Measurements from ENCODE around the gene XRCC5. TPM values are rescaled to one million over a fixed set of nuclear protein-coding genes. Genes with fewer than 3 reads are reported as not detected.

Gene XRCC5
- total and polyA plus RNA-seq, 2 of the 8 experiments (the other 6 are each of a cell fraction or from before 2014, with no cell fraction given) = 308 to 644 TPM

DNA sequence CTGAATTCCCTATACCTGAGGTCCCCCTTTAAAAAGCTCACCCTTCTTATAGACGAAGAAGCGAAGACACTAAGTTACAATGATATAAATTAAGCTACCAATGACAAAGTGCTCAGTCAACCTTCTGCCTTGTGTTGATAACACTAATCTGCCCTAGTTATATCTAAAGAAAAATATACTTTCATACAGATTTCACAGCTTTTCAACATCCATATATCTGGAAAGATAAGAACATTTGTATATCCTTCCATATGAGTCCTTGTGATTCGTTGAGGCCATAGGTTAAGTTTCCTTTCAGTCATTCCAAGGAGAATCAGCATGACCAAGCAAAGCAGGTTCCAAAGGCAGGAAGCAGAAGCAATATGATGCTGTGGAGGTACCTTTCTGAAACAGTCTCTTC lies 46.8 kb downstream of the XRCC5 start (continued):
- TF ChIP-seq, protein P1, sequence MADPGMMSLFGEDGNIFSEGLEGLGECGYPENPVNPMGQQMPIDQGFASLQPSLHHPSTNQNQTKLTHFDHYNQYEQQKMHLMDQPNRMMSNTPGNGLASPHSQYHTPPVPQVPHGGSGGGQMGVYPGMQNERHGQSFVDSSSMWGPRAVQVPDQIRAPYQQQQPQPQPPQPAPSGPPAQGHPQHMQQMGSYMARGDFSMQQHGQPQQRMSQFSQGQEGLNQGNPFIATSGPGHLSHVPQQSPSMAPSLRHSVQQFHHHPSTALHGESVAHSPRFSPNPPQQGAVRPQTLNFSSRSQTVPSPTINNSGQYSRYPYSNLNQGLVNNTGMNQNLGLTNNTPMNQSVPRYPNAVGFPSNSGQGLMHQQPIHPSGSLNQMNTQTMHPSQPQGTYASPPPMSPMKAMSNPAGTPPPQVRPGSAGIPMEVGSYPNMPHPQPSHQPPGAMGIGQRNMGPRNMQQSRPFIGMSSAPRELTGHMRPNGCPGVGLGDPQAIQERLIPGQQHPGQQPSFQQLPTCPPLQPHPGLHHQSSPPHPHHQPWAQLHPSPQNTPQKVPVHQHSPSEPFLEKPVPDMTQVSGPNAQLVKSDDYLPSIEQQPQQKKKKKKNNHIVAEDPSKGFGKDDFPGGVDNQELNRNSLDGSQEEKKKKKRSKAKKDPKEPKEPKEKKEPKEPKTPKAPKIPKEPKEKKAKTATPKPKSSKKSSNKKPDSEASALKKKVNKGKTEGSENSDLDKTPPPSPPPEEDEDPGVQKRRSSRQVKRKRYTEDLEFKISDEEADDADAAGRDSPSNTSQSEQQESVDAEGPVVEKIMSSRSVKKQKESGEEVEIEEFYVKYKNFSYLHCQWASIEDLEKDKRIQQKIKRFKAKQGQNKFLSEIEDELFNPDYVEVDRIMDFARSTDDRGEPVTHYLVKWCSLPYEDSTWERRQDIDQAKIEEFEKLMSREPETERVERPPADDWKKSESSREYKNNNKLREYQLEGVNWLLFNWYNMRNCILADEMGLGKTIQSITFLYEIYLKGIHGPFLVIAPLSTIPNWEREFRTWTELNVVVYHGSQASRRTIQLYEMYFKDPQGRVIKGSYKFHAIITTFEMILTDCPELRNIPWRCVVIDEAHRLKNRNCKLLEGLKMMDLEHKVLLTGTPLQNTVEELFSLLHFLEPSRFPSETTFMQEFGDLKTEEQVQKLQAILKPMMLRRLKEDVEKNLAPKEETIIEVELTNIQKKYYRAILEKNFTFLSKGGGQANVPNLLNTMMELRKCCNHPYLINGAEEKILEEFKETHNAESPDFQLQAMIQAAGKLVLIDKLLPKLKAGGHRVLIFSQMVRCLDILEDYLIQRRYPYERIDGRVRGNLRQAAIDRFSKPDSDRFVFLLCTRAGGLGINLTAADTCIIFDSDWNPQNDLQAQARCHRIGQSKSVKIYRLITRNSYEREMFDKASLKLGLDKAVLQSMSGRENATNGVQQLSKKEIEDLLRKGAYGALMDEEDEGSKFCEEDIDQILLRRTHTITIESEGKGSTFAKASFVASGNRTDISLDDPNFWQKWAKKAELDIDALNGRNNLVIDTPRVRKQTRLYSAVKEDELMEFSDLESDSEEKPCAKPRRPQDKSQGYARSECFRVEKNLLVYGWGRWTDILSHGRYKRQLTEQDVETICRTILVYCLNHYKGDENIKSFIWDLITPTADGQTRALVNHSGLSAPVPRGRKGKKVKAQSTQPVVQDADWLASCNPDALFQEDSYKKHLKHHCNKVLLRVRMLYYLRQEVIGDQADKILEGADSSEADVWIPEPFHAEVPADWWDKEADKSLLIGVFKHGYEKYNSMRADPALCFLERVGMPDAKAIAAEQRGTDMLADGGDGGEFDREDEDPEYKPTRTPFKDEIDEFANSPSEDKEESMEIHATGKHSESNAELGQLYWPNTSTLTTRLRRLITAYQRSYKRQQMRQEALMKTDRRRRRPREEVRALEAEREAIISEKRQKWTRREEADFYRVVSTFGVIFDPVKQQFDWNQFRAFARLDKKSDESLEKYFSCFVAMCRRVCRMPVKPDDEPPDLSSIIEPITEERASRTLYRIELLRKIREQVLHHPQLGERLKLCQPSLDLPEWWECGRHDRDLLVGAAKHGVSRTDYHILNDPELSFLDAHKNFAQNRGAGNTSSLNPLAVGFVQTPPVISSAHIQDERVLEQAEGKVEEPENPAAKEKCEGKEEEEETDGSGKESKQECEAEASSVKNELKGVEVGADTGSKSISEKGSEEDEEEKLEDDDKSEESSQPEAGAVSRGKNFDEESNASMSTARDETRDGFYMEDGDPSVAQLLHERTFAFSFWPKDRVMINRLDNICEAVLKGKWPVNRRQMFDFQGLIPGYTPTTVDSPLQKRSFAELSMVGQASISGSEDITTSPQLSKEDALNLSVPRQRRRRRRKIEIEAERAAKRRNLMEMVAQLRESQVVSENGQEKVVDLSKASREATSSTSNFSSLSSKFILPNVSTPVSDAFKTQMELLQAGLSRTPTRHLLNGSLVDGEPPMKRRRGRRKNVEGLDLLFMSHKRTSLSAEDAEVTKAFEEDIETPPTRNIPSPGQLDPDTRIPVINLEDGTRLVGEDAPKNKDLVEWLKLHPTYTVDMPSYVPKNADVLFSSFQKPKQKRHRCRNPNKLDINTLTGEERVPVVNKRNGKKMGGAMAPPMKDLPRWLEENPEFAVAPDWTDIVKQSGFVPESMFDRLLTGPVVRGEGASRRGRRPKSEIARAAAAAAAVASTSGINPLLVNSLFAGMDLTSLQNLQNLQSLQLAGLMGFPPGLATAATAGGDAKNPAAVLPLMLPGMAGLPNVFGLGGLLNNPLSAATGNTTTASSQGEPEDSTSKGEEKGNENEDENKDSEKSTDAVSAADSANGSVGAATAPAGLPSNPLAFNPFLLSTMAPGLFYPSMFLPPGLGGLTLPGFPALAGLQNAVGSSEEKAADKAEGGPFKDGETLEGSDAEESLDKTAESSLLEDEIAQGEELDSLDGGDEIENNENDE (IDR thresholded peaks at IDR 0.05; ENCODE audit: insufficient replicate concordance, low read length) = no peak
- TF ChIP-seq YY1 (IDR thresholded peaks at IDR 0.05; ENCODE audit: low read depth, low read length) = no peak
- no peak for TF ChIP-seq SIRT6 (IDR thresholded peaks at IDR 0.05; ENCODE audit: low read length)
- no peak for TF ChIP-seq GABPA (IDR thresholded peaks at IDR 0.05; ENCODE audit: borderline replicate concordance, insufficient read depth, low read length)
- no peak for TF ChIP-seq FOSL1 (IDR thresholded peaks at IDR 0.05; ENCODE audit: insufficient read depth, low read depth, low read length)
- TF ChIP-seq SP1 (IDR thresholded peaks at IDR 0.05; ENCODE audit: low read depth, low read length) = no peak
- no peak for TF ChIP-seq TAF7 (optimal IDR thresholded peaks at IDR 0.05; ENCODE audit: borderline replicate concordance, low read depth, low read length)
- no peak for TF ChIP-seq POLR2A (IDR thresholded peaks at IDR 0.05; ENCODE audit: control extremely low read depth in 1 of 2, low read depth in 2 of 2, low read length in 2 of 2)
- no peak for TF ChIP-seq CHD1 (IDR thresholded peaks at IDR 0.05; ENCODE audit: low read depth, low read length)
- TF ChIP-seq JUND (IDR thresholded peaks at IDR 0.05; ENCODE audit: low read length) = no peak
- no peak for TF ChIP-seq SRF (IDR thresholded peaks at IDR 0.05; ENCODE audit: low read depth, low read length)
- no peak for TF ChIP-seq BCL11A (IDR thresholded peaks at IDR 0.05; ENCODE audit: low read depth in 2 of 2, low read length in 2 of 2)
- no peak for TF ChIP-seq BRCA1 (IDR thresholded peaks at IDR 0.05; ENCODE audit: low read depth, low read length)
- no peak for TF ChIP-seq EZH2 (IDR thresholded peaks at IDR 0.05; ENCODE audit: low read depth, low read length, severe bottlenecking)

Measured in H1 (cell line).